NCI-H748 treated with DMSO at 0.1 percent for 48 hours (cell line): ENCODE data around the gene PPP2R5B.

ENCODE experiments used
- DNase-seq: peaks from one replicate; lab custom pipeline; 2025; lab: John Stamatoyannopoulos, UW

The PPP2R5B gene

DNA sequence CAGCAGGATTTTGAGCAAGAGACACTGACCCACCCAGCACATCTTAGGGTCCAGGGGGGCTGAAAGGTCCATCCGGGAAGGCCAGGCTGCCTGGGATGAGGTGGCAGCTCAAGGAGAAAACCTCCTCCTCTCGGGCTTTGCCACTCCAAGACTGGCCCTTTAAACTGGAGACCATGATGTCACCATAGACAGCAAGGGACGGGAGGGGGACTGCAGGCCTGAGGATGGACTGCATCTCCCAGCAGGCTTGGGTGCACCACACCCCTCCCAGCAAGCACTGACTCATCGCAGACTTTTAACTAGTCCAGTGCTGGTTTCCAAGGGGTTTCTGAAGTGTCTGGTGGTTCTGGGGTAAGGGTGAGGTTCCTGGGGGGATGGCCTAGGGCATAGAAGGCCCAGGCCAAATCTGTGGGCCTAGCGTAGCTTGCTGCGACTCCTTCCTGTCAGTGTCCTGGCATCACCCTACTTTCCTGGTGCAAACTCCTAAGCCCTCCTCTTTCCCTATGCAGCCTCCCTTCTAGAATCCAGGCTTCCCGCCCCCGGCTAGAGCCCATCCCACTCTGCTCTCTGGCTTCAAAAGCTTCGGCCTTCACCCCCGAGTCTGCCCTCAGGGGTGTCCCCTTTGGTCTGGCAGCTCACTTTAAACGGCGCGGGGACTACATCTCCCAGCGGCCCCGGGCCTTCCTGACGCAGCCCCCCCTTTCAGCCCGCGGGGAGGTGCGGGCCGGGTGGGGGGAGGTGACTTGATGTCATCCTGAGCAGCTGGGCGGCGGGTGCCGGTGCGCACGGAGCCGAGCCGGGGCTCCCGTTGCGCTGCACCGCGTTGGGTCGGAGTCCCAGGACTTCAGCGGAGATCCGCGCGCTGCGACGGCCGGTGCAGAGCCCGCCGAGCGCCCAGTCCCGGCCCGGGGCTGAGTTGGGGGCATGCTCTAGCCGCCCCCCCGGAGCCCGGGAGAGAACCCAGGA is at the start of gene PPP2R5B:
TSS of gene PPP2R5B (plus strand) at position 746 of the 966 bp plus-strand sequence. CDS start 1,046 bp downstream, outside the sequence.
- peak; percentile 66 for DNase-seq

- no peak for DNase-seq
Measured at GRCh38 chr11:64875369-64876228, 48.9 kb upstream of the PPP2R5B start.

DNA sequence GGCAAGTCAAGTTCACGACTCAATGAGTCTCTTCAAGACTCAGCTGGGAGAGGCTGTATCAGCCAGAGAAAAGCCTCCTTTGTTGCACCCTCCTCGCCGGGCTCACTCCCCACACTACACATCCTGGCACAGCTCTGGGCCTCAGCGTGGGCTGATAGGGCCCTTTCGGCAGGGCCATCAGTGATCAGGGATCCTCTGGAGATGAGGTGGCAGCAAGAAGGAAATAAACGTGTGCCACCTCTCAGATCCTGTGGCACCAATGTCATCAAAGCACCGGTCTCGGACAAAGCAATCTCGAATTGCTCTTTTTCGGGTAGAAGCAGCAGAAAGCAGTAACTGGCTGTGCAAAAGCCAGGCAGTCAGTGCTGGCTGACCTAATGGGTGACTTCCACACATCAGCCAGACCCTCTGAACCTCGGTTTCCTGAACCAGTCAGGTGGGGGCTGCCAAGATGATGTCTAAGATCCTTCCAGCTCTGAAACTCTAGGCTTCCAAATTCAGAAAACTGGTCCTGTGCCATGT is 48.2 kb upstream of the PPP2R5B start:
- DNase-seq, result no peak

DNA sequence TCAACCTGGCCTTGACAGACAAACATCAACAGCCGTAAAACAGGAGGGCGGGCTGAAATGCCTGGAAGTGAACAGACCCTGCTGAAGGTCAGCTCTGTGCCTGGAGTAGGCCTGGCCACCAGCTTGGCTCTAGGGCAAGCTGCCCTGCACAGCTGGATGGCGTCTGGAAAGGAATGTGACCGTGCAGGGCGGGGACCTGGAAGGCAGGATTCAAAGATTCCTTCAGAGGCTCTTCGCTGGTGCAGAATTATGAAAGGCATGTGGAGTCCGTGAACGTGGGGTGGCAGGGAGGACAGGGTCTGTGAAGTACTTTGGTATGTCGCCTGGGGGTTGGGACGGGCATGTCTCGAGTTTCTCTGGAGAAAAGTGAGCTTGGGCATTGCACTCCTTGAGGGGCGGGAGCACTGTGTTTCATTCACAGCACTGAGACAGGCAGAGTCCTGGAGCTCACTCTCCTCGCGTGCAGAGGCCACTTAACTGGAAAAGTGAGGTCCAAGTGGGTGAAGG is 47.6 kb upstream of the PPP2R5B start:
- no peak for DNase-seq

- DNase-seq, result no peak
Measured at GRCh38 chr11:64877390-64878222, 46.9 kb upstream of the PPP2R5B start.

DNA sequence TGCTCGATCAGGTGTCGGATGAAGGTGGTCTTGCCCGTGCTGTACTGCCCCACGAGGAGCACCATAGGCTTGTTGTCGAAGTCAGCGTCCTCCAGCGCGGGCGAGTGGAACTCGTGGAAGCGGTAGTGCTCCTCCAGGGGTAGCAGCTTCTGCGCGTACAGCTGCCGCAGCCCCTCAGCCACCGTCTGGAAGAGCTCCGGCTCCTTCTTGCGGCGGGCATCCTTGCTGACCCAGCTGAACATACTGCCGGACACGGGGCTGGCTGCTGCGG is 46.3 kb upstream of the PPP2R5B start:
- DNase-seq, result no peak

- DNase-seq, result peak; percentile 92
Measured at GRCh38 chr11:64878494-64879243, 45.8 kb upstream of the PPP2R5B start, which contains the start of gene EHD1. Gene EHD1 (minus strand): TSS chr11:64878621. CDS start chr11:64878464, 157 bp downstream.

GRCh38 chr11:64879244-64879900 is 45.1 kb upstream of the PPP2R5B start:
- no peak for DNase-seq

- DNase-seq, result no peak
Measured at GRCh38 chr11:64880240-64881001, 44.1 kb upstream of the PPP2R5B start.

DNA sequence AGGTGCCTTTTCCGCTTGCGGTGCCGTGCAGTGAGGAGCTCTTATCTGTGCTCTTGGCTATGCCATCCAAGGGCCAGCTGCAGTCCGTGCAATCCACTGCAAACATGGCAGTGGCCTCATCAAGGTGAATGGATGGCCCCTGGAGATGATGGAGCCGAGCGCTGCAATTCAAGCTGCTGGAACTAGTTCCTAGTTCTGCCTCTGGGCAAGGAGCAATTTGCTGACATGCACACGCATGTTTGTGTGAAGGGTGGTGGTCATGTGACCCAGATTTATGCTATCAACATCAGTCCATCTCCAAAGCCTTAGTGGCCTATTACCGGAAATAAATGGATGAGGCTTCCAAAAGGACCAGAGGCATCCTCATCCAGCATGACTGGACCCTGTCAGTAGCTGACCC is 43.0 kb upstream of the PPP2R5B start:
- no peak for DNase-seq

GRCh38 chr11:64882243-64882642 is 42.2 kb upstream of the PPP2R5B start:
- no peak for DNase-seq

- no peak for DNase-seq
Measured at GRCh38 chr11:64883575-64883974, 40.9 kb upstream of the PPP2R5B start.

- no peak for DNase-seq
Measured at GRCh38 chr11:64884019-64884418, 40.5 kb upstream of the PPP2R5B start.

DNA sequence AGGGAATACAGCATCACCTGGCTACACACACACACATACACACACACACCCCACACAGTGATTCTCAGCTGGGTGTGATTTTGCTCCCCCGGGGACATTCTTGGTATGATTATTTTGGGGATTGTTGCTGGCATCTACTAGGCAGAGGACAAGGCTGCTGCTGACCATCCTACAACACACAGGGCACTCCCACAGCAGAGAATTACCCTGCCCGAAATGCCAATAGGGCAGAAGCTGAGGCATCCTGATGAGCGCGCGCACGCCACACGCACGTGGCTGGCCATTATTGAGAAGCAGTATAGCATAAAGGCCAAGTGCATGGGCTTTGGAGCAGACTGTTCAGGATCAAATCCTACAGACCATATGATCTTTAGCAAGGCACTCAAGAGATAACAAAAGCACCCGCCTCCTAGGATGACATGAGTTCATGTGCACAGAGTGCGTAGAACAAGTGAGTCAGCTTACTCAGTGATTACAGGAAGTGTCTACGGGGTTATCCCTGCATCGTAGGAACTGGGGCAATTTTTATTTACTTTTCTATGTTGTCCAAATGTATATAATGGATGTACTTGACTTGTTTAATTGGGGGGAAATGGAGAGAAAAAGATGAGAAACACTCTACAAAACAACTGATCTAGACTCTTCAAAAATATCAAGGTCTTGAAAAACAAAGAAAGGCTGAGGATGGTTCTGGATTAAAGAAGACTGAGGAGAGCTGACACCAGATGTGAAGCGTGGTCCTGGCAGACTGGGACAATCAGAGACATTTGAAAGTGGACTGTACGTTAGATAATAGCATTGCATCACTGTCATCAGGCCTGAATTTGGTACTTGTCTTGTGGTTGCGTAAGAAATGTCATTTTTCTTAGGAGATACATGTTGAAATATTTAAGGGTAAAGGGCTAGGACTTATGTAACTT is 38.9 kb upstream of the PPP2R5B start:
- DNase-seq, result peak; percentile 4

GRCh38 chr11:64887234-64887756 is 37.2 kb upstream of the PPP2R5B start:
- DNase-seq, result no peak

DNA sequence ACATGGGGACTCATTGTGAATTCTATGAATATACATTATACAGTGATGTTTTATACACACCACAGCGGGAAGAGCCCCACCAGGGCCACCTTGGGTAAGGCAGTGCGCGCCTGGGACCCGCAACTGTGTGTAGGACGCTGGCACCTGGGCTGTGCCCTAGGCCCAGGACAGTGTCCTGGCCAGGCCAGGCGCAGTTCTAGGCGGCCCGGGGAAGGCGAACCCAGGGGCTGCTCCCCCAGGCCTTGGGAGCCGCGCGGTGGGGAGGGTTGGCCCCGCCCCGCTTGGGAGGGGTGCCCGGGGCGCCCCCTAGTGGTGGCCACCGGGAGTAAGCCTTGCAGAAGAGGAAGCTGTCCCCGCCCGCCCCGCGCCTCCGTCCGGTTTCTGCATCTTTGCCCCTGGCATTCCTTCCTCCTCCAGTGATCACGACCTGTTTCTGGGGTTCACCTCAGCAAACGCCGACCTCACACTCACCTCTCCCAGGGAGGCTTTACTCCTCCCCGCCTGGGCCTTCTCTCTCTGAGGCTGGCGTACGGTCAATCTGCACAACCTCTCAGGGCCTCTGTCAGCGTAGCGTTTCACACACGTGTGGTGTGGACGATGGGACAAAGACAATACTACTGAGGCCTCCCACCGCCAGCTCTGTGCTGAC is 36.6 kb upstream of the PPP2R5B start:
- peak; percentile 26 for DNase-seq

DNA sequence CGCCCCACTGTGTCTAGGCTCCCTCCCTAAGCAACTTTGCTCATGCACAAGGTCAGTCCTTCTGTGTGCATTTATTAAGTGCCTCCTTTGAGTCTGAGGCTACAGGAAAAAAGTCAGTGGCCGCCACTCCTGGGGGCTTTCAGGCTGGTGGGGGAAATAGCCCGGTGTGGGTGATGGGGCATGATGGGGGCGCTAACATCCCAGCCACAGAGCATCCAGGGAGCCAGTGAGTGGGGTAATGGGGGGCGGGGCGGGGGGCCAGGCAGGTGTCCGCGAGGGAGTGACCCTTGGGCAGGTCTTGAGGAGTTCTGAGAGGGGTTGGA is 36.1 kb upstream of the PPP2R5B start:
- DNase-seq, result no peak
